ENCODE data around the gene ZIC2. TPM values are rescaled to one million over a fixed set of nuclear protein-coding genes. Genes with fewer than 3 reads are reported as not detected.
"Not testable (repeated sequence)": the region's sequence is repeated elsewhere in the genome, so short reads cannot be mapped to it uniquely, and the experiment has no call there.

The ZIC2 gene
- total and polyA plus RNA-seq, 2 experiments from 2014 or later, result not detected

DNA sequence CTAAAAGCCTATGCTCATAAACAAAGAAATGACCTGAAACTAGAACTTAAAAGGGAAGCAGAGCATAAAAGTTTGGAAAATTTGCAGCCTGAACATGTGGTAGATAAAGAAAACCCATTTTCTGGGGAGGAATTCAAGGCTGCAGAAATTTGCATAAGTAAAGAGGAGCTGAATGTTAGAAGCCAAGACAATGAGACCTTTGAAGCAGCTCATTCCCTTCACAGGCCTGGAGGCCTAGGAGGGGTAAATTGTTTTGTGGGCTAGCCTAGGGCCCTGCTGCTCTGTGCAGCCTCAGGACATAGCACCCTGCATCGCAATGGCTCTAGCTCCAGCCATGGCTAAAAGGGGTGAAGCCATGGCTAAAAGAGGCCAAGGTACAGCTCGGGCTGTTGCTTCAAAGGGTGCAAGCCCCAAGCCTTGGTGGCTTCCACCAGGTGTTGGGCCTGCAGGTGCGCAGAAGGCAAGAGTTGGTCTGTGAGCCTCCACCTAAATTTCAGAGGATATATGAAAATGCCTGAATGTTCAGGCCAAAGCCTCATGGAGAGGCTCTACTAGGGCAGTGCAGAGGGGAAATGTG, 38.3 kb downstream of the ZIC2 start:
- in situ Hi-C loops (cut with MboI), result no loop called here
- 68 to 70% methylated on average over 3 of the region's 3 CpGs for WGBS, 2 experiments (ENCODE audit: low coverage in 1 of 2, low lambda C conversion rate in 2 of 2, missing lambda C conversion rate in 2 of 2)
- H3K9me3 ChIP-seq (ENCODE audit: low read depth), result no peaks in the 10 kb centered on the region
- no peaks in the 10 kb centered on the region for H3F3A ChIP-seq (ENCODE audit: insufficient read depth)
- no peak for DNase-seq
- TF ChIP-seq EZH2 (IDR thresholded peaks at IDR 0.05; ENCODE audit: insufficient read depth, poor library complexity, severe bottlenecking) (no peak), EZH2phosphoT487 (IDR thresholded peaks at IDR 0.05; ENCODE audit: insufficient read depth, low read depth) (no peak)
- H3K9ac ChIP-seq, result no peak overlapping the region
- no peaks in the 10 kb centered on the region for H3K4me1 ChIP-seq (ENCODE audit: insufficient read depth)
- H3K27me3 ChIP-seq (replicated peaks; ENCODE audit: insufficient read depth), result 0 out of 2 replicates have a peak, but pooled peaks cover 3% of the 10 kb centered on the region
- H2AFZ ChIP-seq, result no peak overlapping the region
- no peak overlapping the region for H3K27ac ChIP-seq
- H3K9me2 ChIP-seq (ENCODE audit: insufficient read depth), result no peaks in the 10 kb centered on the region
- no peak overlapping the region for H3K4me3 ChIP-seq
- H3K4me2 ChIP-seq (ENCODE audit: unreplicated experiment), result no peak overlapping the region
- H4K20me1 ChIP-seq (ENCODE audit: insufficient read depth), result no peaks in the 10 kb centered on the region
- no peaks in the 10 kb centered on the region for H3K79me2 ChIP-seq (ENCODE audit: insufficient read depth)
- H3K36me3 ChIP-seq (ENCODE audit: low read depth), result no peaks in the 10 kb centered on the region

- Histone ChIP-seq H3F3A (ENCODE audit: insufficient read depth) (no peaks in the 10 kb centered on the region), H3K9me3 (ENCODE audit: low read depth) (no peaks in the 10 kb centered on the region), H3K79me2 (ENCODE audit: insufficient read depth) (no peaks in the 10 kb centered on the region), H3K9ac (no peak overlapping the region), H3K4me1 (ENCODE audit: insufficient read depth) (no peaks in the 10 kb centered on the region), H2AFZ (no peak overlapping the region), H3K4me3 (no peak overlapping the region), H3K36me3 (ENCODE audit: low read depth) (no peaks in the 10 kb centered on the region), H3K27ac (no peak overlapping the region), H4K20me1 (ENCODE audit: insufficient read depth) (no peaks in the 10 kb centered on the region), H3K4me2 (ENCODE audit: unreplicated experiment) (no peak overlapping the region), H3K9me2 (ENCODE audit: insufficient read depth) (no peaks in the 10 kb centered on the region), H3K27me3 (replicated peaks; ENCODE audit: insufficient read depth) (no peaks in the 10 kb centered on the region)
- in situ Hi-C loops (cut with MboI), result no loop called here
- no peak for TF ChIP-seq EZH2phosphoT487 (IDR thresholded peaks at IDR 0.05; ENCODE audit: insufficient read depth, low read depth)
- no peak for TF ChIP-seq EZH2 (IDR thresholded peaks at IDR 0.05; ENCODE audit: insufficient read depth, poor library complexity, severe bottlenecking)
- WGBS, 2 experiments (ENCODE audit: low coverage in 1 of 2, low lambda C conversion rate in 2 of 2, missing lambda C conversion rate in 2 of 2), result 53 to 58% methylated on average over 3 of the region's 3 CpGs
- DNase-seq, result no peak
These were observed 41.2 kb downstream of the ZIC2 start for GRCh38 chr13:100022798-100023197.

DNA sequence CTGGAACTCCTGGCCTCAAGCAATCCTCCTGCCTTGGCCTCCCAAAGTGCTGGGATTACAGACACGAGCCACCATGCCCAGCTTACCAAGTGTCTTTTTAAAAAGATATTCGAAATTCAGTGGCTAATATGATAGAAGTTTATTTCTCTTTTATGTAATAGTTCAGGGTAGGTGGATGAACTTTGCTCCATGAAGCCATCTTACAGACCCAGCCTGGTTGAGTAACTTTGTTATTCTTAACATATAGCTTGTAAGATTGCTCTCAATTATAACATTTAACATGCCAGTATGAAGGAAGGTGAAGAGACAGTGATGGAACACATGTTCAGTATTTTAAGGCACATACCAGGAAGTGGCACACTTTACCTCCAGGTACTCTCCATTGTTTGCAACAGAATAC, 42.4 kb downstream of the ZIC2 start:
- H3F3A ChIP-seq (ENCODE audit: insufficient read depth), result no peaks in the 10 kb centered on the region
- no peaks in the 10 kb centered on the region for H3K27me3 ChIP-seq (replicated peaks; ENCODE audit: insufficient read depth)
- in situ Hi-C loops (cut with MboI), result no loop called here
- DNase-seq, result no peak
- H3K9me2 ChIP-seq (ENCODE audit: insufficient read depth), result no peaks in the 10 kb centered on the region
- no peaks in the 10 kb centered on the region for H3K9me3 ChIP-seq (ENCODE audit: low read depth)
- H3K9ac ChIP-seq, result no peak overlapping the region
- no peaks in the 10 kb centered on the region for H3K79me2 ChIP-seq (ENCODE audit: insufficient read depth)
- no peaks in the 10 kb centered on the region for H3K36me3 ChIP-seq (ENCODE audit: low read depth)
- no peaks in the 10 kb centered on the region for H4K20me1 ChIP-seq (ENCODE audit: insufficient read depth)
- no peaks in the 10 kb centered on the region for H3K4me1 ChIP-seq (ENCODE audit: insufficient read depth)
- H3K27ac ChIP-seq, result no peak overlapping the region
- TF ChIP-seq EZH2phosphoT487 (IDR thresholded peaks at IDR 0.05; ENCODE audit: insufficient read depth, low read depth), result no peak
- TF ChIP-seq EZH2 (IDR thresholded peaks at IDR 0.05; ENCODE audit: insufficient read depth, poor library complexity, severe bottlenecking), result no peak
- no peak overlapping the region for H2AFZ ChIP-seq
- H3K4me3 ChIP-seq, result no peak overlapping the region
- no peak overlapping the region for H3K4me2 ChIP-seq (ENCODE audit: unreplicated experiment)
- 22 to 25% methylated on average over 2 of the region's 2 CpGs for WGBS, 2 experiments (ENCODE audit: low coverage in 1 of 2, low lambda C conversion rate in 2 of 2, missing lambda C conversion rate in 2 of 2)

- DNase-seq, result no peak
- Histone ChIP-seq H3K4me3 (no peak overlapping the region), H3K27me3 (replicated peaks; ENCODE audit: insufficient read depth) (no peaks in the 10 kb centered on the region), H3K36me3 (ENCODE audit: low read depth) (no peaks in the 10 kb centered on the region), H3K9me2 (ENCODE audit: insufficient read depth) (no peaks in the 10 kb centered on the region), H3K27ac (no peak overlapping the region), H3K79me2 (ENCODE audit: insufficient read depth) (no peaks in the 10 kb centered on the region), H2AFZ (no peak overlapping the region), H3K4me1 (ENCODE audit: insufficient read depth) (no peaks in the 10 kb centered on the region), H4K20me1 (ENCODE audit: insufficient read depth) (no peaks in the 10 kb centered on the region), H3K9ac (no peak overlapping the region), H3K9me3 (ENCODE audit: low read depth) (no peaks in the 10 kb centered on the region), H3K4me2 (ENCODE audit: unreplicated experiment) (no peak overlapping the region), H3F3A (ENCODE audit: insufficient read depth) (no peaks in the 10 kb centered on the region)
- TF ChIP-seq EZH2phosphoT487 (IDR thresholded peaks at IDR 0.05; ENCODE audit: insufficient read depth, low read depth), result no peak
- no peak for TF ChIP-seq EZH2 (IDR thresholded peaks at IDR 0.05; ENCODE audit: insufficient read depth, poor library complexity, severe bottlenecking)
- WGBS, 2 experiments (ENCODE audit: low coverage in 1 of 2, low lambda C conversion rate in 2 of 2, missing lambda C conversion rate in 2 of 2), result 55 to 75% methylated on average over 1 of the region's 1 CpG
- in situ Hi-C loops (cut with MboI), result no loop called here
These were observed 48.3 kb downstream of the ZIC2 start for GRCh38 chr13:100029933-100030332.

DNA sequence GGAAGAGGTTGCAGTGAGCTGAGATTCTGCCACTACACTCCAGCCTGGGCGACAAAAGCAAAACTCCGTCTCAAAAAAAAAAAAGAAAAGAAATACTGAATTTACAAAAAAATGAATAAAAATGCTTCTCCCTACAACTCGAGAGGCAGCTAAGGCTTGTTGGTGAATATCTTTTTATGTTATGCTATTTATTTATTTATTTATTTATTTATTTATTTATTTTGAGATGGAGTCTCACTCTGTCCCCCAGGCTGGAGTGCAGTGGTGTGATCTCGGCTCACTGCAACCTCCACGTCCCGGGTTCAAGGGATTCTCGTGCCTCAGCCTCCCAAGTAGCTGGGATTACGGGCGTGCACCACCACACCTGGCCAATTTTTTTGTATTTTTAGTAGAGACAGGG, 51.1 kb downstream of the ZIC2 start:
- H3K36me3 ChIP-seq (ENCODE audit: low read depth); H3K79me2 ChIP-seq (ENCODE audit: insufficient read depth); H3K27ac ChIP-seq; in situ Hi-C loops (cut with MboI); H3K4me3 ChIP-seq; H3K4me1 ChIP-seq (ENCODE audit: insufficient read depth); H3K27me3 ChIP-seq (replicated peaks; ENCODE audit: insufficient read depth); H4K20me1 ChIP-seq (ENCODE audit: insufficient read depth); H3K9me3 ChIP-seq (ENCODE audit: low read depth); DNase-seq; H2AFZ ChIP-seq; H3K9me2 ChIP-seq (ENCODE audit: insufficient read depth); H3K9ac ChIP-seq; H3K4me2 ChIP-seq (ENCODE audit: unreplicated experiment); H3F3A ChIP-seq (ENCODE audit: insufficient read depth): not testable (repeated sequence)
- WGBS, 2 experiments (ENCODE audit: low coverage in 1 of 2, low lambda C conversion rate in 2 of 2, missing lambda C conversion rate in 2 of 2), result 72 to 74% methylated on average over 9 of the region's 9 CpGs
